WTC11 (cell line): ENCODE measurements around the gene MBD6. TPM values are rescaled to one million over a fixed set of nuclear protein-coding genes. Genes with fewer than 3 reads are reported as not detected.
"Not testable (repeated sequence)": the region's sequence is repeated elsewhere in the genome, so short reads cannot be mapped to it uniquely, and the experiment has no call there.

Source experiments
- ATAC-seq: fragments of 200-7000 bp; cut with Tn5 transposase; 2 replicates; pipeline ENCODE4 v1.10.0; 2021; ENCODE audit warnings: mild to moderate bottlenecking, moderate library complexity
- CTCF ChIA-PET: fragments of 300-600 bp; sonication (Branson Sonifier 250); formaldehyde crosslinking; loops from one replicate; lab custom pipeline; 2021; ENCODE audit warnings: antibody characterized with exemption; lab: Charles Lee
- POLR2A ChIA-PET: fragments of 350-600 bp; sonication (Branson Sonifier 250); formaldehyde crosslinking; loops from one replicate; lab custom pipeline; 2021; ENCODE audit warnings: antibody characterized with exemption; lab: Charles Lee
- DNase-seq: peaks from one replicate; pipeline ENCODE4 v3.0.0; 2021; ENCODE audit warnings: low spot score
- H3K27ac Mint-ChIP-seq: 2 replicates; pipeline ENCODE4 v1.8.0; 2021; ENCODE audit warnings: mixed read lengths
- H3K27me3 Mint-ChIP-seq: 2 replicates; pipeline ENCODE4 v1.8.0; 2021; ENCODE audit warnings: low read depth, mild to moderate bottlenecking, moderate library complexity, mixed read lengths
- H3K36me3 Mint-ChIP-seq: 2 replicates; pipeline ENCODE4 v1.8.0; 2021; ENCODE audit warnings: mixed read lengths
- H3K4me1 Mint-ChIP-seq: 2 replicates; pipeline ENCODE4 v1.8.0; 2022; ENCODE audit warnings: mixed read lengths
- H3K4me3 Mint-ChIP-seq: 2 replicates; pipeline ENCODE4 v1.8.0; 2021; ENCODE audit warnings: mild to moderate bottlenecking, moderate library complexity, mixed read lengths
- H3K9me3 Mint-ChIP-seq: 2 replicates; pipeline ENCODE4 v1.8.0; 2021; ENCODE audit warnings: mixed read lengths
- ZNF416 ChIP-seq: fragments of 250-450 bp; sonication (Bioruptor Pico); IDR thresholded peaks from 2 replicates; pipeline ENCODE4 v1.9.0; 2021; ENCODE audit warnings: mild to moderate bottlenecking, inconsistent platforms
- total RNA-seq: library from RNA; stranded (reverse); gene quantifications from 3 replicates; pipeline ENCODE4 v1.2.3, GENCODE V29; 2021
- TF ChIP-seq, protein P1 (sequence below): sonication (generic); formaldehyde crosslinking; IDR thresholded peaks from 2 replicates; pipeline ENCODE4 v1.8.1; 2023; ENCODE audit warnings: mild to moderate bottlenecking, missing genetic modification reagents
- TF ChIP-seq, protein P2 (sequence below): sonication (generic); formaldehyde crosslinking; conservative IDR thresholded peaks from 2 replicates; pipeline ENCODE4 v1.8.1; 2023; ENCODE audit warnings: mild to moderate bottlenecking, low read depth, missing genetic modification reagents, moderate library complexity
- TF ChIP-seq, protein P3 (sequence below): sonication (generic); formaldehyde crosslinking; IDR thresholded peaks from 2 replicates; pipeline ENCODE4 v1.8.1; 2023; ENCODE audit warnings: mild to moderate bottlenecking, missing genetic modification reagents
- TF ChIP-seq, protein P4 (sequence below): sonication (generic); formaldehyde crosslinking; IDR thresholded peaks from 2 replicates; pipeline ENCODE4 v1.8.1; 2022; ENCODE audit warnings: missing genetic modification reagents, borderline replicate concordance
- TF ChIP-seq, protein P5 (sequence below): fragments of 250-450 bp; sonication (Bioruptor Pico); IDR thresholded peaks from 2 replicates; pipeline ENCODE4 v1.9.0; 2021; ENCODE audit warnings: mild to moderate bottlenecking, borderline replicate concordance
- TF ChIP-seq, protein P6 (sequence below): sonication (generic); formaldehyde crosslinking; IDR thresholded peaks from 2 replicates; pipeline ENCODE4 v1.8.1; 2023; ENCODE audit warnings: mild to moderate bottlenecking, missing genetic modification reagents, moderate library complexity

MBD6 gene
- total RNA-seq, 1 experiment from 2014 or later: 46.3 TPM

DNA sequence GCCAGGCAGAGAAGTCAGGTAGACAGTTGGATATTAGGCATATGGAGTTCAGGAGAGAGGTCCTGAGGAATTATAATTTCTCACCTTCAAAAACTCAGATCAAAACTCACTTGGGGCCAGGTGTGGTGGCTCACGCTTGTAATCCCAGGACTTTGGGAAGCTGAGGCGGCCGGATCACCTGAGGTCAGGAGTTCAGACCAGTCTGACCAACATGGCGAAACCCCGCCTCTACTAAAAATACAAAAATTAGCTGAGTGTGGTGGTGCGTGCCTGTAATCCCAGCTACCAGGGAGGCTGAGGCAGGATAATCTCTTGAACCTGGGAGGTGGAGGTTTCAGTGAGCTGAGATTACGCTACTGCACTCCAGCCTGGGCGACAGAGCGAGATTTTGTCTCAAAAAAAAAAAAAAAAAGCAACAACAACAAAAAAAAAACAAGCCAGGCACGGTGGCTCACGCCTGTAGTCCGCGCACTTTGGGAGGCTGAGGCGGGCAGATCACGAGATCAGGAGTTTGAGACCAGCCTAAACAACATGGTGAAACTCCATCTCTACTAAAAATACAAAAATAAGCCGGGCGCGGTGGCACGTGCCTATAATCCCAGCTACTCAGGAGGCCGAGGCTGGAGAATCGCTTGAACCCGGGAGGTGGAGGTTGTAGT is 20.2 kb upstream of the MBD6 start:
- POLR2A ChIA-PET: interaction anchor here (0.5 to 1.0 kb wide), 6 partner anchors 12 to 957 kb away, joined by 3 to 17 read pairs (median 3); no protein-coding TSS in a partner anchor
- not testable (repeated sequence) for DNase-seq, ATAC-seq, H3K4me1 Mint-ChIP-seq, H3K27me3 Mint-ChIP-seq, H3K27ac Mint-ChIP-seq, H3K9me3 Mint-ChIP-seq, H3K4me3 Mint-ChIP-seq
- CTCF ChIA-PET: interaction anchor here (0.6 to 0.7 kb wide), 3 partner anchors 44 to 410 kb away, joined by 3 read pairs; no protein-coding TSS in a partner anchor
- H3K36me3 Mint-ChIP-seq: peaks cover 88% of the 10 kb centered on the region

DNA sequence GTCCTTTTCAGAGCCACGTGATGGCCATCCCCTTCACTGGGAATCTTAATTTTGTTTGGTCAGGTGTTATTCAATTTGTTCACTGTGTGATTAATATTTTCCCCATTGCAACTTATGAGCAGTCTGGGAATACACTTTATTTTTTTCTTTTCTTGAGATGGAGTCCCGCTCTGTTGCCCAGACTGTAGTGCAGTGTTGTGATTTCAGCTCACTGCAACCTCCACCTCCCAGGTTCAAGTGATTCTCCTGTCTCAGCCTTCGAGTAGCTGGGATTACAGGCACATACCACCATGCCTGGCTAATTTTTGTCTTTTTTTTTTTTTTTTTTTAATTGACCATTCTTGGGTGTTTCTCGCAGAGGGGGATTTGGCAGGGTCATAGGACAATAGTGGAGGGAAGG is 16.1 kb upstream of the MBD6 start:
- POLR2A ChIA-PET: interaction anchor here (0.6 kb wide), 1 partner anchor 1285 kb away, joined by 3 read pairs; the partner anchor contains the start of gene RNF41
- peaks cover 80% of the 10 kb centered on the region for H3K36me3 Mint-ChIP-seq
- not testable (repeated sequence) for H3K9me3 Mint-ChIP-seq

DNA sequence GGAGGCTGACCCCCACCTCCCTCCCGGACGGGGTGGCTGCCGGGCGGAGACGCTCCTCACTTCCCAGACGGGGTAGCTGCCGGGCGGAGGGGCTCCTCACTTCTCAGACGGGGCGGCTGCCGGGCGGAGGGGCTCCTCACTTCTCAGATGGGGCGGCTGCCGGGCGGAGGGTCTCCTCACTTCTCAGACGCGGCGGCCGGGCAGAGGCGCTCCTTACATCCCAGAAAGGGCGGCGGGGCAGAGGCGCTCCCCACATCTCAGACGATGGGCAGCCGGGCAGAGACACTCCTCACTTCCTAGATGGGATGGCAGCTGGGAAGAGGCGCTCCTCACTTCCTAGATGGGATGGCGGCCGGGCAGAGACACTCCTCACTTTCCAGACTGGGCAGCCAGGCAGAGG is 14.8 kb upstream of the MBD6 start:
- CTCF ChIA-PET, H3K4me1 Mint-ChIP-seq, DNase-seq, H3K9me3 Mint-ChIP-seq, POLR2A ChIA-PET, ATAC-seq, H3K27ac Mint-ChIP-seq, H3K27me3 Mint-ChIP-seq, H3K4me3 Mint-ChIP-seq: not testable (repeated sequence)
- peaks cover 81% of the 10 kb centered on the region for H3K36me3 Mint-ChIP-seq

More for the DNA sequence above, 16.1 kb upstream of the MBD6 start:
- H3K4me3 Mint-ChIP-seq, H3K27ac Mint-ChIP-seq, ATAC-seq, DNase-seq, CTCF ChIA-PET, H3K4me1 Mint-ChIP-seq, H3K27me3 Mint-ChIP-seq: not testable (repeated sequence)

DNA sequence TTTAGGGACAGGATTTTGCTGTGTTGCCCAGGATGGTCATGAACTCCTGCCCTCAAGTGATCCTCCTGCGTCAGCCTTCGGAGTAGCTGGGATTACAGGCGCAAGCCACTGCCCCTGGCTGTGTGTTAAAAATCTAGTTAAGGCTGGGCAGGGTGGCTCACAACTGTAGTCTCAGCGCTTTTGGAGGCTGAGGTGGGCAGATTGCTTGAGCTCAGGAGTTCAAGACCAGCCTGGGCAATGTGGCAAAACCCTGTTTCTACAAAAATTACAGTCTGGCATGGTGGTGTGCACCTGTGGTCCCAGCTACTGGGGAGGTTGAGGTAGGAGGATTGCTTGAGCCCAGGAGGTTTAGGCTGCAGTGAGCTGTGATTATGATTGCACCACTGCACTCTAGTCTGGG is 11.5 kb upstream of the MBD6 start:
- H3K9me3 Mint-ChIP-seq: no peaks in the 10 kb centered on the region
- DNase-seq: no peak
- POLR2A ChIA-PET: no interaction called here
- no peak for ATAC-seq
- H3K4me3 Mint-ChIP-seq: no peak overlapping the region
- no peaks in the 10 kb centered on the region for H3K27me3 Mint-ChIP-seq
- peaks cover 77% of the 10 kb centered on the region for H3K36me3 Mint-ChIP-seq
- CTCF ChIA-PET: no interaction called here
- TF ChIP-seq, protein P1, sequence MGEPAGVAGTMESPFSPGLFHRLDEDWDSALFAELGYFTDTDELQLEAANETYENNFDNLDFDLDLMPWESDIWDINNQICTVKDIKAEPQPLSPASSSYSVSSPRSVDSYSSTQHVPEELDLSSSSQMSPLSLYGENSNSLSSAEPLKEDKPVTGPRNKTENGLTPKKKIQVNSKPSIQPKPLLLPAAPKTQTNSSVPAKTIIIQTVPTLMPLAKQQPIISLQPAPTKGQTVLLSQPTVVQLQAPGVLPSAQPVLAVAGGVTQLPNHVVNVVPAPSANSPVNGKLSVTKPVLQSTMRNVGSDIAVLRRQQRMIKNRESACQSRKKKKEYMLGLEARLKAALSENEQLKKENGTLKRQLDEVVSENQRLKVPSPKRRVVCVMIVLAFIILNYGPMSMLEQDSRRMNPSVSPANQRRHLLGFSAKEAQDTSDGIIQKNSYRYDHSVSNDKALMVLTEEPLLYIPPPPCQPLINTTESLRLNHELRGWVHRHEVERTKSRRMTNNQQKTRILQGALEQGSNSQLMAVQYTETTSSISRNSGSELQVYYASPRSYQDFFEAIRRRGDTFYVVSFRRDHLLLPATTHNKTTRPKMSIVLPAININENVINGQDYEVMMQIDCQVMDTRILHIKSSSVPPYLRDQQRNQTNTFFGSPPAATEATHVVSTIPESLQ (CRISPR knock-in tag): no peak
- TF ChIP-seq, protein P2, sequence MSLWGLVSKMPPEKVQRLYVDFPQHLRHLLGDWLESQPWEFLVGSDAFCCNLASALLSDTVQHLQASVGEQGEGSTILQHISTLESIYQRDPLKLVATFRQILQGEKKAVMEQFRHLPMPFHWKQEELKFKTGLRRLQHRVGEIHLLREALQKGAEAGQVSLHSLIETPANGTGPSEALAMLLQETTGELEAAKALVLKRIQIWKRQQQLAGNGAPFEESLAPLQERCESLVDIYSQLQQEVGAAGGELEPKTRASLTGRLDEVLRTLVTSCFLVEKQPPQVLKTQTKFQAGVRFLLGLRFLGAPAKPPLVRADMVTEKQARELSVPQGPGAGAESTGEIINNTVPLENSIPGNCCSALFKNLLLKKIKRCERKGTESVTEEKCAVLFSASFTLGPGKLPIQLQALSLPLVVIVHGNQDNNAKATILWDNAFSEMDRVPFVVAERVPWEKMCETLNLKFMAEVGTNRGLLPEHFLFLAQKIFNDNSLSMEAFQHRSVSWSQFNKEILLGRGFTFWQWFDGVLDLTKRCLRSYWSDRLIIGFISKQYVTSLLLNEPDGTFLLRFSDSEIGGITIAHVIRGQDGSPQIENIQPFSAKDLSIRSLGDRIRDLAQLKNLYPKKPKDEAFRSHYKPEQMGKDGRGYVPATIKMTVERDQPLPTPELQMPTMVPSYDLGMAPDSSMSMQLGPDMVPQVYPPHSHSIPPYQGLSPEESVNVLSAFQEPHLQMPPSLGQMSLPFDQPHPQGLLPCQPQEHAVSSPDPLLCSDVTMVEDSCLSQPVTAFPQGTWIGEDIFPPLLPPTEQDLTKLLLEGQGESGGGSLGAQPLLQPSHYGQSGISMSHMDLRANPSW (CRISPR knock-in tag): no peak
- TF ChIP-seq, protein P3, sequence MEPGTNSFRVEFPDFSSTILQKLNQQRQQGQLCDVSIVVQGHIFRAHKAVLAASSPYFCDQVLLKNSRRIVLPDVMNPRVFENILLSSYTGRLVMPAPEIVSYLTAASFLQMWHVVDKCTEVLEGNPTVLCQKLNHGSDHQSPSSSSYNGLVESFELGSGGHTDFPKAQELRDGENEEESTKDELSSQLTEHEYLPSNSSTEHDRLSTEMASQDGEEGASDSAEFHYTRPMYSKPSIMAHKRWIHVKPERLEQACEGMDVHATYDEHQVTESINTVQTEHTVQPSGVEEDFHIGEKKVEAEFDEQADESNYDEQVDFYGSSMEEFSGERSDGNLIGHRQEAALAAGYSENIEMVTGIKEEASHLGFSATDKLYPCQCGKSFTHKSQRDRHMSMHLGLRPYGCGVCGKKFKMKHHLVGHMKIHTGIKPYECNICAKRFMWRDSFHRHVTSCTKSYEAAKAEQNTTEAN (CRISPR knock-in tag): no peak
- TF ChIP-seq ZNF416 (CRISPR knock-in tag): no peak
- H3K4me1 Mint-ChIP-seq: no peaks in the 10 kb centered on the region
- no peak overlapping the region for H3K27ac Mint-ChIP-seq

DNA sequence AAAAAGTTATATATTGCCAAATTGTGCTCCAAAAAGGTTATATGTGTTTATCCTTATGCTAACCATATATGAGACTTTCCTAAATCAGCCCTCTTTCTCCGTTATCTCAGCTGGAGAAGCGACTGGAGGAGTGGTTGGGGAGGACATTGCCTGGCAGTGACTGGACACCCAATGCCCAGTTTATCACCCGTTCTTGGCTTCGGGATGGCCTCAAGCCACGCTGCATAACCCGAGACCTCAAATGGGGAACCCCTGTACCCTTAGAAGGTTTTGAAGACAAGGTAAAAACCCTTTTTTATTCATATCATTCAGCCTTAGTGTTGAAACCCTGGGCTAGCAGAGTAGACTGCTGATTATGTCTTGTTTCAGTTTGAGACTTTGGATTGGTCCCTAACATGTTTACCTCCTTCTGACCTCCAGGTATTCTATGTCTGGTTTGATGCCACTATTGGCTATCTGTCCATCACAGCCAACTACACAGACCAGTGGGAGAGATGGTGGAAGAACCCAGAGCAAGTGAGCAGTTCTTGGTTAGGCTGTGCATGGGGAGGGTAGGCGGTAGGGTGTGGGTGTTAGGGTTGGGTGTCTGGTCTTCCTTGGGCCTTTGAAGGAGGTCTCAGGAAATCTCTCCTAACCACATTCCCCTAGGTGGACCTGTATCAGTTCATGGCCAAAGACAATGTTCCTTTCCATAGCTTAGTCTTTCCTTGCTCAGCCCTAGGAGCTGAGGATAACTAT is 10.9 kb upstream of the MBD6 start:
- no peaks in the 10 kb centered on the region for H3K4me1 Mint-ChIP-seq
- H3K27me3 Mint-ChIP-seq: no peaks in the 10 kb centered on the region
- no peak overlapping the region for H3K27ac Mint-ChIP-seq
- ChIA-PET POLR2A (no interaction called here), CTCF (interaction anchor here (1.5 kb wide), 1 partner anchor 14 kb away, joined by 5 read pairs; no protein-coding TSS in a partner anchor)
- no peak overlapping the region for H3K4me3 Mint-ChIP-seq
- ATAC-seq: no peak
- no peak for DNase-seq
- H3K9me3 Mint-ChIP-seq: no peaks in the 10 kb centered on the region
- H3K36me3 Mint-ChIP-seq: peaks cover 77% of the 10 kb centered on the region
- TF ChIP-seq, protein P4, sequence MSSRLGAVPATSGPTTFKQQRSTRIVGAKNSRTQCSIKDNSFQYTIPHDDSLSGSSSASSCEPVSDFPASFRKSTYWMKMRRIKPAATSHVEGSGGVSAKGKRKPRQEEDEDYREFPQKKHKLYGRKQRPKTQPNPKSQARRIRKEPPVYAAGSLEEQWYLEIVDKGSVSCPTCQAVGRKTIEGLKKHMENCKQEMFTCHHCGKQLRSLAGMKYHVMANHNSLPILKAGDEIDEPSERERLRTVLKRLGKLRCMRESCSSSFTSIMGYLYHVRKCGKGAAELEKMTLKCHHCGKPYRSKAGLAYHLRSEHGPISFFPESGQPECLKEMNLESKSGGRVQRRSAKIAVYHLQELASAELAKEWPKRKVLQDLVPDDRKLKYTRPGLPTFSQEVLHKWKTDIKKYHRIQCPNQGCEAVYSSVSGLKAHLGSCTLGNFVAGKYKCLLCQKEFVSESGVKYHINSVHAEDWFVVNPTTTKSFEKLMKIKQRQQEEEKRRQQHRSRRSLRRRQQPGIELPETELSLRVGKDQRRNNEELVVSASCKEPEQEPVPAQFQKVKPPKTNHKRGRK (CRISPR knock-in tag): no peak
- TF ChIP-seq, protein P5, sequence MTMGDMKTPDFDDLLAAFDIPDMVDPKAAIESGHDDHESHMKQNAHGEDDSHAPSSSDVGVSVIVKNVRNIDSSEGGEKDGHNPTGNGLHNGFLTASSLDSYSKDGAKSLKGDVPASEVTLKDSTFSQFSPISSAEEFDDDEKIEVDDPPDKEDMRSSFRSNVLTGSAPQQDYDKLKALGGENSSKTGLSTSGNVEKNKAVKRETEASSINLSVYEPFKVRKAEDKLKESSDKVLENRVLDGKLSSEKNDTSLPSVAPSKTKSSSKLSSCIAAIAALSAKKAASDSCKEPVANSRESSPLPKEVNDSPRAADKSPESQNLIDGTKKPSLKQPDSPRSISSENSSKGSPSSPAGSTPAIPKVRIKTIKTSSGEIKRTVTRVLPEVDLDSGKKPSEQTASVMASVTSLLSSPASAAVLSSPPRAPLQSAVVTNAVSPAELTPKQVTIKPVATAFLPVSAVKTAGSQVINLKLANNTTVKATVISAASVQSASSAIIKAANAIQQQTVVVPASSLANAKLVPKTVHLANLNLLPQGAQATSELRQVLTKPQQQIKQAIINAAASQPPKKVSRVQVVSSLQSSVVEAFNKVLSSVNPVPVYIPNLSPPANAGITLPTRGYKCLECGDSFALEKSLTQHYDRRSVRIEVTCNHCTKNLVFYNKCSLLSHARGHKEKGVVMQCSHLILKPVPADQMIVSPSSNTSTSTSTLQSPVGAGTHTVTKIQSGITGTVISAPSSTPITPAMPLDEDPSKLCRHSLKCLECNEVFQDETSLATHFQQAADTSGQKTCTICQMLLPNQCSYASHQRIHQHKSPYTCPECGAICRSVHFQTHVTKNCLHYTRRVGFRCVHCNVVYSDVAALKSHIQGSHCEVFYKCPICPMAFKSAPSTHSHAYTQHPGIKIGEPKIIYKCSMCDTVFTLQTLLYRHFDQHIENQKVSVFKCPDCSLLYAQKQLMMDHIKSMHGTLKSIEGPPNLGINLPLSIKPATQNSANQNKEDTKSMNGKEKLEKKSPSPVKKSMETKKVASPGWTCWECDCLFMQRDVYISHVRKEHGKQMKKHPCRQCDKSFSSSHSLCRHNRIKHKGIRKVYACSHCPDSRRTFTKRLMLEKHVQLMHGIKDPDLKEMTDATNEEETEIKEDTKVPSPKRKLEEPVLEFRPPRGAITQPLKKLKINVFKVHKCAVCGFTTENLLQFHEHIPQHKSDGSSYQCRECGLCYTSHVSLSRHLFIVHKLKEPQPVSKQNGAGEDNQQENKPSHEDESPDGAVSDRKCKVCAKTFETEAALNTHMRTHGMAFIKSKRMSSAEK: no peak
- TF ChIP-seq, protein P6, sequence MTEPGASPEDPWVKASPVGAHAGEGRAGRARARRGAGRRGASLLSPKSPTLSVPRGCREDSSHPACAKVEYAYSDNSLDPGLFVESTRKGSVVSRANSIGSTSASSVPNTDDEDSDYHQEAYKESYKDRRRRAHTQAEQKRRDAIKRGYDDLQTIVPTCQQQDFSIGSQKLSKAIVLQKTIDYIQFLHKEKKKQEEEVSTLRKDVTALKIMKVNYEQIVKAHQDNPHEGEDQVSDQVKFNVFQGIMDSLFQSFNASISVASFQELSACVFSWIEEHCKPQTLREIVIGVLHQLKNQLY: no peak
